Common myeloid progenitor, CD34-positive (primary cell): ENCODE results near the gene TEK.
"Not testable (repeated sequence)": the region's sequence is repeated elsewhere in the genome, so short reads cannot be mapped to it uniquely, and the experiment has no call there.

ENCODE experiments used
- CTCF ChIA-PET: fragments of 350-600 bp; sonication (Branson Sonifier 250); formaldehyde crosslinking; loops from one replicate; lab custom pipeline; 2021; ENCODE audit warnings: antibody characterized with exemption; lab: Charles Lee
- POLR2A ChIA-PET: fragments of 350-600 bp; sonication (Branson Sonifier 250); formaldehyde crosslinking; loops from one replicate; lab custom pipeline; 2021; ENCODE audit warnings: antibody characterized with exemption; lab: Charles Lee
- DNase-seq, 3 donors: peaks; one replicate each; pipeline versions ENCODE4 v3.0.0 to v3.0.0-alpha.2; 2013
- H3K27ac ChIP-seq, 2 experiments: 1 replicate in 1 of 2; 2 replicates in 1 of 2; pipeline ENCODE4 v1.7.0; 2013; ENCODE audit warnings: inconsistent platforms in 2 of 2, low read length in 2 of 2, mild to moderate bottlenecking in 2 of 2, low read depth in 1 of 2, moderate library complexity in 1 of 2; ENCODE audit not compliant: severe bottlenecking in 2 of 2, insufficient read depth in 1 of 2, poor library complexity in 1 of 2
- H3K27me3 ChIP-seq, 5 experiments: replicated peaks in 2 of 5; 1 replicate in 3 of 5; 2 replicates in 2 of 5; pipeline versions ENCODE4 v1.6.1 to v1.7.0; 2013; ENCODE audit warnings: low read length in 4 of 5, mild to moderate bottlenecking in 2 of 5, moderate library complexity in 2 of 5, inconsistent platforms in 1 of 5; ENCODE audit not compliant: insufficient read depth in 5 of 5, control insufficient read depth in 4 of 5
- H3K36me3 ChIP-seq, 4 experiments: 1 replicate in 2 of 4; 2 replicates in 2 of 4; pipeline versions ENCODE4 v1.6.1 to v1.7.0; 2013; ENCODE audit warnings: low read length in 3 of 4, control low read depth in 1 of 4, mild to moderate bottlenecking in 1 of 4; ENCODE audit not compliant: control insufficient read depth in 4 of 4, insufficient read depth in 4 of 4
- H3K4me1 ChIP-seq, 4 experiments: 1 replicate in 3 of 4; 2 replicates in 1 of 4; pipeline versions ENCODE4 v1.6.1 to v1.7.1; 2013; ENCODE audit warnings: low read length in 3 of 4, mild to moderate bottlenecking in 3 of 4, control low read depth in 1 of 4, inconsistent platforms in 1 of 4, moderate library complexity in 1 of 4; ENCODE audit not compliant: control insufficient read depth in 4 of 4, insufficient read depth in 4 of 4; ENCODE audit errors: control extremely low read depth in 1 of 4
- H3K4me3 ChIP-seq, 7 experiments: 1 replicate in 4 of 7; 2 replicates in 3 of 7; pipeline versions ENCODE4 v1.5.1 to v1.7.0; 2013; ENCODE audit warnings: mild to moderate bottlenecking in 7 of 7, low read length in 6 of 7, moderate library complexity in 6 of 7, inconsistent platforms in 2 of 7, low read depth in 2 of 7, control low read depth in 1 of 7; ENCODE audit not compliant: insufficient read depth in 4 of 7, control insufficient read depth in 1 of 7; ENCODE audit errors: extremely low read depth in 1 of 7
- H3K9me3 ChIP-seq, 5 experiments: 1 replicate in 4 of 5; 2 replicates in 1 of 5; pipeline versions ENCODE4 v1.6.1 to v1.7.1; 2013; ENCODE audit warnings: low read length in 4 of 5, mild to moderate bottlenecking in 2 of 5, inconsistent platforms in 1 of 5, low read depth in 1 of 5, moderate library complexity in 1 of 5; ENCODE audit not compliant: control insufficient read depth in 4 of 5, insufficient read depth in 2 of 5; ENCODE audit errors: control extremely low read depth in 1 of 5
- WGBS: methylation state at CpG from one replicate; pipeline ENCODE4 v1.1.5; 2013; ENCODE audit not compliant: insufficient coverage; 5-methylcytosine and 5-hydroxymethylcytosine counted together

TEK gene

GRCh38 chr9:27085456-27085855 is 23.6 kb upstream of the TEK start:
- Histone ChIP-seq H3K4me3 (no peak overlapping the region), H3K4me1 (peaks cover 0 to 10% (median 1%) of the 10 kb centered on the region in 4 experiments), H3K9me3 (no peaks in the 10 kb centered on the region), H3K36me3 (no peaks in the 10 kb centered on the region), H3K27me3 (no peaks in the 10 kb centered on the region), H3K27ac (no peak overlapping the region)
- CTCF ChIA-PET: no interaction called here
- no peak for DNase-seq
- POLR2A ChIA-PET: no interaction called here
- WGBS: 80% methylated on average over 2 of the region's 5 CpGs

GRCh38 chr9:27086818-27087680 is 22.0 kb upstream of the TEK start:
- Histone ChIP-seq H3K4me1 (peaks cover 0 to 7% (median 0%) of the 10 kb centered on the region in 4 experiments), H3K27ac (no peak overlapping the region), H3K36me3 (no peaks in the 10 kb centered on the region), H3K9me3 (no peaks in the 10 kb centered on the region), H3K27me3 (no peaks in the 10 kb centered on the region), H3K4me3 (no peak overlapping the region)
- WGBS: 92% methylated on average over 3 of the region's 11 CpGs
- DNase-seq: no peak
- CTCF ChIA-PET: interaction anchor here (0.9 kb wide), 1 partner anchor 24 kb away, joined by 3 read pairs; no protein-coding TSS in a partner anchor
- POLR2A ChIA-PET: no interaction called here

DNA sequence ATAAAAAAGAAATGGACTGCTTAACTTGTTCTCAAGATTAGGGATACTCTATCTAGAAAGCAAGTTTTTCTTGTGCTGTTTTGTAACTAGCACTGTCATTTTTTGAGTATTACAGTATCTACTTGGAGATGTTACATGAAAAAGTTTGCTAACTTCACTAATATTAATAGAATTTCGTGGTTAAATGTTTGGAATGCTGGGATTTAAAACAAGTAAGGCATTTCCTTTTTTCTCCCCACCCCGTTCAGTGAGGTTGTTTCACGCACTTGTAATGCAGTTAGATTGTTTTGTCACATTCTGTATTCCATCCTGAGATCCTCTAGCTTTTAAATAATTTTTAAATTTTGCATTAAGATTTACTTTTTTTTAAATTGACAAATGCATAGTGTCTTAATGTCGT is 20.0 kb upstream of the TEK start:
- Histone ChIP-seq H3K27me3 (no peaks in the 10 kb centered on the region), H3K4me3 (no peak overlapping the region), H3K9me3 (no peaks in the 10 kb centered on the region), H3K36me3 (no peaks in the 10 kb centered on the region), H3K4me1 (peaks cover under 1 to 19% (median 9%) of the 10 kb centered on the region in 4 experiments), H3K27ac (no peak overlapping the region)
- POLR2A ChIA-PET: no interaction called here
- no peak for DNase-seq
- CTCF ChIA-PET: no interaction called here
- WGBS: 100% methylated on average over 1 of the region's 4 CpGs

DNA sequence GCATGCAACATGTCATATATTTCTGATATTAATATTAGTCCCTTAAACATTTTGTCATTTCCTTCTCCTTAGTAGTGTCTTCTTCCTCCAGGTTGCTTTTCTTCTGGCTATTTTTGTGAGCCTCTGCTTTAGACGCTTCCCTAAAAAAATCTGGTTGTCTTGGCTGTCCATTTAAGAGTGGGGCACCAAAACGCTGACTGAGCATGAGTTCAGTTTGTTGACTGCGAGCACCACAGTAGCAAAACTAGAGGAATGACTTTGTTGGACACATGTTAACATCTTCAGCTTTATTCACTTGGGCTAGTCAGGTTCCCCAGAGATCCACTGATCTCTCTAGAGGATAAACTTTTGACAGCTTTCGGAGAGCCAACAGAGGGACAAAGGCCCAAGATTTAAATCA is 19.3 kb upstream of the TEK start:
- Histone ChIP-seq H3K9me3 (no peaks in the 10 kb centered on the region), H3K4me1 (peaks cover 8 to 26% (median 12%) of the 10 kb centered on the region in 4 experiments), H3K27me3 (no peaks in the 10 kb centered on the region), H3K27ac (no peak overlapping the region), H3K4me3 (no peak overlapping the region), H3K36me3 (no peaks in the 10 kb centered on the region)
- ChIA-PET CTCF (interaction anchor here (0.5 kb wide), 1 partner anchor 57 kb away, joined by 3 read pairs; no protein-coding TSS in a partner anchor), POLR2A (no interaction called here)
- no peak for DNase-seq
- WGBS: 97% methylated on average over 3 of the region's 4 CpGs

- ChIA-PET POLR2A (no interaction called here), CTCF (no interaction called here)
- Histone ChIP-seq H3K9me3 (no peaks in the 10 kb centered on the region), H3K36me3 (no peaks in the 10 kb centered on the region), H3K27ac (no peak overlapping the region), H3K27me3 (no peaks in the 10 kb centered on the region), H3K4me1 (peaks cover 9 to 31% (median 12%) of the 10 kb centered on the region in 4 experiments), H3K4me3 (no peak overlapping the region)
- DNase-seq: no peak
Measured at GRCh38 chr9:27090231-27090630, 18.8 kb upstream of the TEK start.

DNA sequence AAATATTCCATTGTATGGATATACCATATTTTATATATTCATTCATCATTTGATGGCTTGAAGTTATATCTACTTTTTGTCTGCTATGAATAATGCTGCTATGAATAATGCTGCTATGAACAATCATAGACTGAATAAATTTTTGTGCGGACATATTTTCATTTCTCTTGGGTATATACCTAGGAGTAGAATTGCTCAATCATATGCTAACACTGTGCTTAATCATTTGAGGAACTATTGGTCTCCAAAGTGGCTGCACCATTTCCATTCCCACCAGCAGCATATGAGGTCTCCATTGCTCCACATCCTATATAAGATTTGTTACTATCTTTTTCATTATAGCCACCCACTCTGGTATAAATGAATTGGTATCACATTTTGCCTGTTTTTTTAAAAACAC is 18.3 kb upstream of the TEK start:
- DNase-seq: no peak
- Histone ChIP-seq H3K36me3 (no peaks in the 10 kb centered on the region), H3K4me3 (no peak overlapping the region), H3K27ac (no peak overlapping the region), H3K4me1 (peaks cover 9 to 33% (median 12%) of the 10 kb centered on the region in 4 experiments), H3K27me3 (no peaks in the 10 kb centered on the region), H3K9me3 (no peaks in the 10 kb centered on the region)
- WGBS: no CpG with 5 or more reads among the region's 1 CpG
- ChIA-PET CTCF (no interaction called here), POLR2A (no interaction called here)

- WGBS: 99% methylated on average over 18 of the region's 27 CpGs
- CTCF ChIA-PET: interaction anchor here (1.4 kb wide), 1 partner anchor 60 kb away, joined by 5 read pairs; no protein-coding TSS in a partner anchor
Measured at GRCh38 chr9:27092496-27092895, 16.5 kb upstream of the TEK start.

More at GRCh38 chr9:27092496-27092895, 16.5 kb upstream of the TEK start:
- H3K27me3 ChIP-seq, H3K9me3 ChIP-seq, H3K27ac ChIP-seq, DNase-seq, POLR2A ChIA-PET, H3K36me3 ChIP-seq, H3K4me3 ChIP-seq: not testable (repeated sequence)
- peaks cover 9 to 39% (median 12%) of the 10 kb centered on the region in 4 experiments for H3K4me1 ChIP-seq
